Upper lobe of left lung (tissue), 6 donors: ENCODE data around the gene RNASE13. TPM values are rescaled to one million over a fixed set of nuclear protein-coding genes. Genes with fewer than 3 reads are reported as not detected.
"Not testable (repeated sequence)": the region's sequence is repeated elsewhere in the genome, so short reads cannot be mapped to it uniquely, and the experiment has no call there.

Source experiments
- ATAC-seq, 2 donors: fragments of 200-7000 bp; cut with Tn5 transposase; one replicate each; pipeline ENCODE4 v1.9.1; 2022; ENCODE audit warnings: mild to moderate bottlenecking in 2 of 2, moderate library complexity in 2 of 2; ENCODE audit not compliant: low FRiP score in 2 of 2
- DNase-seq, 2 donors: peaks; one replicate each; pipeline ENCODE4 v3.0.0-alpha.2; 2019 to 2020
- H3K27ac ChIP-seq, 4 donors: fragments of 200-600 bp; sonication (generic); one replicate each; pipeline ENCODE4 v1.5.1; 2016 to 2019
- H3K27me3 ChIP-seq, 4 donors: fragments of 200-600 bp; sonication (generic); one replicate each; pipeline ENCODE4 v1.5.1; 2017 to 2019
- H3K36me3 ChIP-seq, 4 donors: fragments of 200-600 bp; sonication (generic); one replicate each; pipeline ENCODE4 v1.5.1; 2016 to 2019
- H3K4me1 ChIP-seq, 4 donors: fragments of 200-600 bp; sonication (generic); one replicate each; pipeline ENCODE4 v1.5.1; 2018 to 2019
- H3K4me3 ChIP-seq, 4 donors: fragments of 200-600 bp; sonication (generic); one replicate each; pipeline ENCODE4 v1.5.1; 2017 to 2019; ENCODE audit warnings: mild to moderate bottlenecking in 2 of 4, moderate library complexity in 1 of 4
- H3K9me3 ChIP-seq, 4 donors: fragments of 200-600 bp; sonication (generic); one replicate each; pipeline ENCODE4 v1.5.1; 2018 to 2019
- EP300 ChIP-seq, 4 donors: sonication (generic); formaldehyde crosslinking; IDR thresholded peaks; one replicate each; pipeline ENCODE4 v1.5.1; 2017; ENCODE audit warnings: antibody characterized with exemption in 4 of 4, control low read depth in 2 of 4
- POLR2A ChIP-seq, 4 donors: fragments of 450-650 bp; IDR thresholded peaks; one replicate each; pipeline ENCODE4 v1.5.1; 2016 to 2017; ENCODE audit warnings: antibody characterized with exemption in 4 of 4, mild to moderate bottlenecking in 2 of 4
- POLR2AphosphoS5 ChIP-seq, 2 donors: sonication (generic); formaldehyde crosslinking; IDR thresholded peaks; one replicate each; pipeline ENCODE4 v1.5.1; 2017; ENCODE audit warnings: antibody characterized with exemption in 2 of 2
- WGBS, 2 donors: methylation state at CpG; one replicate each; pipeline ENCODE4 v1.1.5; 2017 to 2018; 5-methylcytosine and 5-hydroxymethylcytosine counted together
- total RNA-seq, 6 donors: library from RNA; depleted of rRNA in 4 of 6; stranded (reverse); fragments of >200 nt in 4 of 6; gene quantifications; one replicate each; pipeline versions ENCODE4 v1.1.0 to v1.2.1, GENCODE V29; 2016 to 2021
- TF ChIP-seq, protein P1 (sequence below), 6 experiments: fragments of 450-650 bp in 4 of 6; fragments of 200-600 bp in 2 of 6; sonication (generic) in 2 of 6; IDR thresholded peaks; one replicate each; pipeline ENCODE4 v1.5.1; 2016 to 2019; ENCODE audit warnings: antibody characterized with exemption in 6 of 6
- donor health status: DM: no; HTN: no; CAD: no; lungs with moderate emphysema.
- donor health status: DM: no; HTN: yes; CAD: no; lungs with severe emphysema.

The RNASE13 gene
- total RNA-seq, 6 donors from 2014 or later = not detected

- WGBS, 2 donors = 63 to 65% methylated on average over 2 of the region's 2 CpGs
- H3K27ac ChIP-seq = no peak overlapping the region
These were observed 12.8 kb upstream of the RNASE13 start for GRCh38 chr14:21047378-21047781.

DNA sequence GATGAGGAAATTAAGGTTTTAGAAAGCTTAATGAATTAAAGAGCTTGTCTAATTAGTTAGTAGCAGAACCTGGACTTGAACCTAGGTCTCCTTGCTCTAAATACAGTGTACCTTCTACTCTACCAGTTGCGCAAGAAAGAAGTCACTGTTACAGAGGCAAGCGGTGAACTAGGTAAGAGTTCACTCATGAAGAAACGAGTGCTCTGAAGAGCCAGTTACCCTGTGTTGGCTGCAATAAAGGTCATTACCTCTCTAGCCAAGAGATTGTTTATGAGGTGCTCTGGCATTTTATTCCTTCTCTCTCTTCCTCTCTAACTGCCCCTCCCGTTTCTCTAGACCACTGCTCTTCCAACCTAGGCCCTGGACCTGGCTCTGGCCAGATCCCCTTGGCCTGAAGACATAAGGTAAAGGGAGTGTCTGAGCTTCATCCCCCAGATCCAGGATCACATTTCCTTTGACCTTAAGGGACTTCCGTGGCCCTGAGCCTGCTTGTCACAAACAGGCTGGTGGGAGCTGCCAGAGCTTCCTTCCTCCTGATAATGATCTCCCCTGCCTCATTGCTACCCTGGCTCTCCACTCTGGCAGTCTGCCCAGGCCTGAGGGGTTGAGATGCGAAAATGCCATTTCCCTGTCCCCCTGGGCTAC lies 9.5 kb upstream of the RNASE13 start:
- no peaks in the 10 kb centered on the region for H3K36me3 ChIP-seq
- WGBS, 2 donors = 23 to 36% methylated on average over 6 of the region's 6 CpGs
- ATAC-seq (no peak), DNase-seq (peak in 1 of 2 donors; percentile 41)
- no peak overlapping the region for H3K4me3 ChIP-seq
- peak overlapping the region in 3 of 4 donors; percentile 8 to 70 (median 40) for H3K27ac ChIP-seq
- no peaks in the 10 kb centered on the region for H3K9me3 ChIP-seq
- no peak for TF ChIP-seq POLR2A (IDR thresholded peaks at IDR 0.05)
- TF ChIP-seq EP300 (IDR thresholded peaks at IDR 0.05) = peak in 1 of 4 donors; percentile 23
- peak; percentile 55 to 61 for TF ChIP-seq POLR2AphosphoS5 (IDR thresholded peaks at IDR 0.05)
- TF ChIP-seq, protein P1, sequence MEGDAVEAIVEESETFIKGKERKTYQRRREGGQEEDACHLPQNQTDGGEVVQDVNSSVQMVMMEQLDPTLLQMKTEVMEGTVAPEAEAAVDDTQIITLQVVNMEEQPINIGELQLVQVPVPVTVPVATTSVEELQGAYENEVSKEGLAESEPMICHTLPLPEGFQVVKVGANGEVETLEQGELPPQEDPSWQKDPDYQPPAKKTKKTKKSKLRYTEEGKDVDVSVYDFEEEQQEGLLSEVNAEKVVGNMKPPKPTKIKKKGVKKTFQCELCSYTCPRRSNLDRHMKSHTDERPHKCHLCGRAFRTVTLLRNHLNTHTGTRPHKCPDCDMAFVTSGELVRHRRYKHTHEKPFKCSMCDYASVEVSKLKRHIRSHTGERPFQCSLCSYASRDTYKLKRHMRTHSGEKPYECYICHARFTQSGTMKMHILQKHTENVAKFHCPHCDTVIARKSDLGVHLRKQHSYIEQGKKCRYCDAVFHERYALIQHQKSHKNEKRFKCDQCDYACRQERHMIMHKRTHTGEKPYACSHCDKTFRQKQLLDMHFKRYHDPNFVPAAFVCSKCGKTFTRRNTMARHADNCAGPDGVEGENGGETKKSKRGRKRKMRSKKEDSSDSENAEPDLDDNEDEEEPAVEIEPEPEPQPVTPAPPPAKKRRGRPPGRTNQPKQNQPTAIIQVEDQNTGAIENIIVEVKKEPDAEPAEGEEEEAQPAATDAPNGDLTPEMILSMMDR (IDR thresholded peaks at IDR 0.05) = no peak
- peaks cover 34 to 42% (median 34%) of the 10 kb centered on the region in 4 donors for H3K4me1 ChIP-seq
- no peaks in the 10 kb centered on the region for H3K27me3 ChIP-seq

More at GRCh38 chr14:21047378-21047781, 12.8 kb upstream of the RNASE13 start:
- Histone ChIP-seq H3K4me3 (no peak overlapping the region), H3K27me3 (no peaks in the 10 kb centered on the region), H3K4me1 (peaks cover 24 to 34% (median 25%) of the 10 kb centered on the region in 4 donors), H3K9me3 (no peaks in the 10 kb centered on the region), H3K36me3 (no peaks in the 10 kb centered on the region)
- TF ChIP-seq EP300 (IDR thresholded peaks at IDR 0.05) = no peak
- ATAC-seq (no peak), DNase-seq (no peak)

DNA sequence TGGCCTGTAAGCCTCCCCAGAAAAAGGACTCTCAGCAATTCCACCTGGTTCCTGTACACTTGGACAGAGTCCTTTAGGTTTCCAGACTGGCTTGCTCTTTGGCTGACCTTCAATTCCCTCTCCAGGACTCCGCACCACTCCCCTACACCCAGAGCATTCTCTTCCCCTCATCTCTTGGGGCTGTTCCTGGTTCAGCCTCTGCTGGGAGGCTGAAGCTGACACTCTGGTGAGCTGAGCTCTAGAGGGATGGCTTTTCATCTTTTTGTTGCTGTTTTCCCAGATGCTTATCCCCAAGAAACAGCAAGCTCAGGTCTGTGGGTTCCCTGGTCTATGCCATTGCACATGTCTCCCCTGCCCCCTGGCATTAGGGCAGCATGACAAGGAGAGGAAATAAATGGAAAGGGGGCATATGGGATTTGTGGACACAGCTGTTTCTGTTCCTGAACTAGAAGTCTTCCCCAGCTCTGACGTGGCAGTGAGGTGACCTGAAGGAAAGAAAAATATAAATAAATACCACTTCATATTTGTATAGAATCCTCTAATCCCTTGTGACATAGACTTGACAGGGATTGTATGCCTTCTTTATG lies 8.9 kb upstream of the RNASE13 start:
- Histone ChIP-seq H3K9me3 (no peaks in the 10 kb centered on the region), H3K27me3 (no peaks in the 10 kb centered on the region), H3K36me3 (no peaks in the 10 kb centered on the region), H3K4me1 (peaks cover 38 to 48% (median 40%) of the 10 kb centered on the region in 4 donors), H3K27ac (peak overlapping the region in 2 of 4 donors; percentile 40 to 70), H3K4me3 (no peak overlapping the region)
- DNase-seq = no peak
- no peak for ATAC-seq
- TF ChIP-seq POLR2AphosphoS5 (IDR thresholded peaks at IDR 0.05) (no peak), POLR2A (IDR thresholded peaks at IDR 0.05) (no peak), EP300 (IDR thresholded peaks at IDR 0.05) (no peak)
- TF ChIP-seq, protein P1 (IDR thresholded peaks at IDR 0.05) = no peak
- 31 to 41% methylated on average over 2 of the region's 2 CpGs for WGBS, 2 donors

DNA sequence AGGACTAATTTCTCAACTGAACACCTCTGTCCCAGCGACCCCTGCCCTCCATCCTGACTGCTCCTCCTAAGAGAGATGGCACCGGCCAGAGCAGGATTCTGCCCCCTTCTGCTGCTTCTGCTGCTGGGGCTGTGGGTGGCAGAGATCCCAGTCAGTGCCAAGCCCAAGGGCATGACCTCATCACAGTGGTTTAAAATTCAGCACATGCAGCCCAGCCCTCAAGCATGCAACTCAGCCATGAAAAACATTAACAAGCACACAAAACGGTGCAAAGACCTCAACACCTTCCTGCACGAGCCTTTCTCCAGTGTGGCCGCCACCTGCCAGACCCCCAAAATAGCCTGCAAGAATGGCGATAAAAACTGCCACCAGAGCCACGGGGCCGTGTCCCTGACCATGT lies 8.3 kb upstream of the RNASE13 start:
- TF ChIP-seq, protein P1 (IDR thresholded peaks at IDR 0.05) = no peak
- TF ChIP-seq POLR2AphosphoS5 (IDR thresholded peaks at IDR 0.05) (no peak), EP300 (IDR thresholded peaks at IDR 0.05) (no peak), POLR2A (IDR thresholded peaks at IDR 0.05) (no peak)
- ATAC-seq (no peak), DNase-seq (no peak)
- Histone ChIP-seq H3K9me3 (no peaks in the 10 kb centered on the region), H3K4me1 (peaks cover 36 to 49% (median 41%) of the 10 kb centered on the region in 4 donors), H3K36me3 (no peaks in the 10 kb centered on the region), H3K27me3 (no peaks in the 10 kb centered on the region), H3K27ac (peak overlapping the region in 2 of 4 donors; percentile 40 to 70), H3K4me3 (no peak overlapping the region)
- 49 to 67% methylated on average over 8 of the region's 8 CpGs for WGBS, 2 donors

- H3K4me1 ChIP-seq = peaks cover 32 to 41% (median 34%) of the 10 kb centered on the region in 4 donors
- ATAC-seq (no peak), DNase-seq (no peak)
- H3K4me3 ChIP-seq = no peak within 1 kb of the TSS
- WGBS, 2 donors = 66 to 68% methylated on average over 11 of the region's 11 CpGs
- no peaks in the 10 kb centered on the region for H3K27me3 ChIP-seq
- H3K9me3 ChIP-seq = no peaks in the 10 kb centered on the region
- peak within 1 kb of the TSS in 2 of 4 donors; percentile 40 to 70 for H3K27ac ChIP-seq
- TF ChIP-seq POLR2A (IDR thresholded peaks at IDR 0.05) (no peak), POLR2AphosphoS5 (IDR thresholded peaks at IDR 0.05) (peak in 1 of 2 donors; percentile 32)
- H3K36me3 ChIP-seq = no peaks in the 10 kb centered on the region
These were observed 7.2 kb upstream of the RNASE13 start, which contains the start of gene RNASE7 for GRCh38 chr14:21041676-21042433. Gene RNASE7, plus strand, starts transcription at chr14:21042362. Its CDS starts 631 bp downstream, at chr14:21042993.

DNA sequence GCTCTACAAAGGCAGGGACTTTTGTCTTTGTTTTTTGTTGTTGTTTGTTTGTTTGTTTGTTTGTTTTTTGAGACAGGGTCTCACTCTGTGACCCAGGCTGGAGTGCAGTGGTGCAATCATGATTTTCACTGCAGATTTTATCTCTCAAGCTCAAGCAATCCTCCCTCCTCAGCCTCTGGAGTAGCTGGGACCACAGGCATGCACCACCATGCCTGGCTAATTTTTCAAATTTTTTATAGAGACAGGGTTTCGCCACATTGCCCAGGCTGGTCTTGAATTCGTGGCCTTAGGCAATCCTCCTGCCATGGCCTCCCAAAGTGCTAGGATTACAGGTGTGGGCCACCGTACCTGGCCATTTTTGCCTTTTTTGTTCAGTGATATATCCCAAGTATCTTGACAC lies 6.3 kb upstream of the RNASE13 start:
- H3K27me3 ChIP-seq, DNase-seq, ATAC-seq, H3K9me3 ChIP-seq, H3K36me3 ChIP-seq, H3K4me3 ChIP-seq: not testable (repeated sequence)
- H3K4me1 ChIP-seq = peaks cover 32 to 41% (median 34%) of the 10 kb centered on the region in 4 donors
- H3K27ac ChIP-seq = peak overlapping the region in 1 of 4 donors; percentile 11
- WGBS, 2 donors = 78 to 84% methylated on average over 3 of the region's 3 CpGs
